Stimulated activated CD8-positive, alpha-beta memory T cell treated with anti-CD3 and anti-CD28 coated beads, Interleukin-4, amount 100 ng/mL, for 1 hour (primary cell): Measurements from ENCODE around the gene SPACA5.
"Not testable (repeated sequence)": the region's sequence is repeated elsewhere in the genome, so short reads cannot be mapped to it uniquely, and the experiment has no call there.

Experiments
- DNase-seq, 2 donors: peaks; one replicate each; pipeline ENCODE4 v3.0.0-alpha.2; 2020; ENCODE audit warnings: low read depth in 2 of 2, low spot score in 1 of 2

Gene SPACA5

DNA sequence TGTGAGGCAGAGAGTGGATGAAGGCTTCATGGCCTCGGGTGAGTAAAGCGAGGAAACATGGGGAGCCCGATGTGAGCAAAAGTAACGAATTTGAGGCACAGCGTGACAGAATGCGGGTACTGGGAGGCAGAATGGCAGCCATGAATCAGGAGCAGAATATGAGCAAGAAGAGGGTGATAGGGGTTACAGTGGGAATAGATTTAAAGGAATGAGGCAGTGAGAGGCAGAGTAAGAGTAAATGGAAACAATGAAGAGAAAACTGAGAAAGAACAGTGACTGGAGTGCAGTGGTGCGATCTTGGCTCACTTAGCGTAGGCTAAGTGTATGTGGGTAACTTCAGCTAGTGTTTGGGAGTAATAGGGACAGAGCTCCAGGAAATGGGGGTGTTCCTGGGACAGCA, at the start of gene SPACA5:
TSS of gene SPACA5 (plus strand) at position 301 of the 400 bp plus-strand sequence. CDS start 815 bp downstream, outside the sequence.
- not testable (repeated sequence) for DNase-seq

DNA sequence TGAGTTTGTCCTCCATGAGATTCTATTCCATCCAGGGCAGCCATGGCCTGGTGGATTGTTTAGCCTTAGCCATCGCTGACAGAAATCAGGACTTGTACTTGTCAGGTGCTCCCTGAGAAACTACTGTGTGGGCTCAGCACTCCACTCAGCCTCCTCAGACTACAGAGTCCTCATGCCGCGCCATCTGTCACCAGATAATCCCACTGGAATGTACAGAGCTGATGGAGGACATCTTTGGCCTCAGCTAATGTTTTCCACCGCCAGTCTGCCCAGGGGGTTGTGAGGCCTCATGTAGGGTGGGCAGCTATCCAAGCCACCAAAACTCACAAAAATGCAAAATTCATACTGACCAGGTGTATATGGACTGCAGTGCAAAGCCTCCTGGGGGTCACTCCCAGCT, 48.6 kb upstream of the SPACA5 start:
- DNase-seq: not testable (repeated sequence)

DNA sequence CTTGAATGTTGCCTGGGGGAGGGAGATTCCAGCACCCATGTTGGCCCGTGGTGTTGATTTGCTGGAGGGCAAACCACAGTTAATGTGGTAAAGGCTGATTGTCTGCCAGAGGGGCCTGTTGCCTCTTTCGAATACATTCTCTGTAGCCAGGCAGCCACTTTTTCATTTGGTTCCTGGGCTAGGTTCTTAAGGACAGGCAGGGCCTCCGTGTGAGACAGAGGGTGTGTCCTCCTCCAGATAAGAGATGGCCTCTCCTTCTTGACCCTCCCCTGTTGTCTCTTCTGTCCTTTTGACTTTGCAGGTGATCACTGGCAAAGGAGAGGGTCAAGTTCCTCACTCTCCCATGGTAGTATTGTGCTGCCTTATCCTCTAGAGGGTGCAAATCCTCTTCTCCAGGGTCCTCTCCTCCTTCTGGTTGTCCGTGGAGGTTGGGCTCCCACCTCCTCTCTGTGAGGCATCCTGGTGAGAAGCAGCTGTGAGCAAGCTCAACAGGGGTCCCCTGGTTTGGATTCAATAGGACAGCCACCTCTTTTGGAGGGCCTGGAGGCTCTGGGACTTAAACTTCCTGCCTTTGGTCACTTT, 47.9 kb upstream of the SPACA5 start:
- DNase-seq: no peak

DNA sequence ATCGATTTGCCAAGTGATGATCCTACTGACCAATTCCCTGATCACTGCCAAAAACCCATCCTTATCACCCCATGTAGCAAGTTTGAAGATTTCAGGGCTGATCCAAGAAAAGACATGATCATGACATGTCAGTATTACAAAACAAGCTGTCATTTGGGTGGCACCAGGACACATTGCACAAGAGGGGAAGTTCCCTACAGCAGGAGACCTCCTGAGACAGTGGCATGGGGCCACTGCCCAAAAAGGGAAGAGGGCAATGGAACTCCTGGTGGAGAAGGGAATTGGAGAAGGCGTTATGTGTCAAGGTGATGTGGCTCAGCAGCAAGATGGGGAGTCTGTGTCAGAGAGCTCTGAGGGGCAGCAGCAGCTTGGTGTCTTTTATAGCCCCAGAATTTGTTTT, 46.4 kb upstream of the SPACA5 start:
- no peak for DNase-seq

DNA sequence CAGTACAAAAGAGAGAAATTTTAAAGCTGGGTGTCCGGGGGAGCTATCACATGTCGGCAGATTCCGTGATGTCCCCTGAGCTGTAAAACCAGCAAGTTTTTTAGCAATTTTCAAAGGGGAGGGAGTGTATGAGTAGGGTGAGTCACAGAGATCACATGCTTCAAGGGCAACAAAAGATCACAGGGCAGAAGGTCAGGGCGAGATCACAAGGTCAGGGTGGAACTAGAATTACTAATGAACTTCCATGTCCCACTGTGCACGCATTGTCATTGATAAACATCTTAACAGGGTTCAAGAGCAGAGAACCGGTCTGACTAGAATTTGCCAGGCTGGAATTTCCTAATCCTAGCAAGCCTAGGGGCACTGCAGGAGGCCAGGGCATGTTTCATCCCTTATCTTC, 45.0 kb upstream of the SPACA5 start:
- DNase-seq: not testable (repeated sequence)

DNA sequence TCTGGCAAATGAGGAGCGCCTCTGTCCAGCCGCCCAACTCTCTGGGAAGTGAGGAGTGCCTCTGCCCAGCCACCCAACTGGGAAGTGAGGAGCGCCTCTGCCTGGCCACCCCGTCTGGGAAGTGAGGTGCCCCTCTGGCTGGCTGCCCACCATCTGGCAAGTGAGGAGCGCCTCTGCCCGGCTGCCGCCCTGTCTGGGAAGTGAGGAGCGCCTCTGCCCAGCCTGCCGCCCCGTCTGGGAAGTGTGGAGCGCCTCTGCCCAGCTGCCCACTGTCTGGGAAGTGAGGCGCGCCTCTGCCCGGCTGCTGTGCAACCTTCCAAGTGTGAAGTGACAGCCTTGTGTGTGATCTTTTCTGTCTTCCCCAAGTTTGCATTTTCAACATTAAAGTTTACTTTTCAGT, 41.3 kb upstream of the SPACA5 start:
- DNase-seq: not testable (repeated sequence)

DNA sequence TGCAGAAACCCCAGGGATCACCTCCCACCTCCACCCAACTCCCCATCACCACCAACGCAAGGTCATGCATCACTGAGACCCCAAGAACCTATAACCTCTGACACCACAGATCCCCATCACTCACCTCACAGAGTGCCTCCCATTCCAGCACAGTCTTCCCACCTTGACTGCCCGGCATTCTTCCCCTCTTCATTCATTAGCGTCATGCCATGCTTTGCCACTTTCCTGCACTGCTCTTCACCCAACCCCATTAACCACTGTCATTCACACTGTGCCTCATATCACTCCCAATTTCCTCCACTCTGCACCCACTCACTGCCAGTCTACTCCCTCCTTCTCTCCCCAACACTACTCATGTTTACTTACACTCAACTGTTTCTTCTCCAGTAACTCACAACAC, 33.6 kb upstream of the SPACA5 start:
- DNase-seq: no peak

DNA sequence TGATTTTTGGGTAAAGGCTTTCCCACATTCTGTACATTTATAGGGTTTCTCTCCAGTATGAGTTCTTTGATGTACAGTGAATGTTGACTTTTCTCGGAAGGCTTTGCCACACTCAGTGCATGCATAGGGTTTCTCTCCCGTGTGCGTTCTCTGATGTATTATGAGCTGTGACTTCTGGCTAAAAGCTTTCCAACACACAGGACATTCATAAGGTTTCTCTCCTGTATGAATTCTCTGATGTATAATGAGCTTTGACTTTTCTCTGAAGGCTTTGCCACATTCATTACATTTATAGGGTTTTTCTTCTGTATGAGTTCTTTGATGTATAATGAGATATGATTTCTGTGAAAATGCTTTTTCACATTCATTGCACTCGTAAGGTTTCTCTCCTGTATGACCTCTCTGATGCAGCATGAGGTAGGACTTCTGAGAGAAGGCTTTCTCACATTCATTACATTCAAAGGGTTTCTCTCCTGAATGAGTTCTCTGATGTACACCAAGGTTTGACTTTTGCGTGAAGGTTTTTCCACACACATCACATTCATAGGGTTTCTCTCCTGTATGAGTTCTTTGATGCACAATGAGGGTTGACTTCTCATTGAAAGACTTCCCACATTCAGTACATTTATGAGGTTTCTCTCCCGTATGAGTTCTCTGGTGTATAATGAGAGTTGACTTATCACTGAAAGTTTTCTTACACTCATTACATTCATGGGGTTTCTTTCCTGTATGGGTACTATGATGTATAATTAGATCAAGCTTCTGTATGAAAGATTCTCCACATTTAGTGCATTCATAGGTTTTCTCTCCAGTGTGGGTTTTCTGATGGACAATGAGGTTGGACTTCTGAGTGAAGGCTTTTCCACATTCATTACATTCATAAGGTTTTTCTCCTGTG, 30.3 kb upstream of the SPACA5 start:
- no peak for DNase-seq

DNA sequence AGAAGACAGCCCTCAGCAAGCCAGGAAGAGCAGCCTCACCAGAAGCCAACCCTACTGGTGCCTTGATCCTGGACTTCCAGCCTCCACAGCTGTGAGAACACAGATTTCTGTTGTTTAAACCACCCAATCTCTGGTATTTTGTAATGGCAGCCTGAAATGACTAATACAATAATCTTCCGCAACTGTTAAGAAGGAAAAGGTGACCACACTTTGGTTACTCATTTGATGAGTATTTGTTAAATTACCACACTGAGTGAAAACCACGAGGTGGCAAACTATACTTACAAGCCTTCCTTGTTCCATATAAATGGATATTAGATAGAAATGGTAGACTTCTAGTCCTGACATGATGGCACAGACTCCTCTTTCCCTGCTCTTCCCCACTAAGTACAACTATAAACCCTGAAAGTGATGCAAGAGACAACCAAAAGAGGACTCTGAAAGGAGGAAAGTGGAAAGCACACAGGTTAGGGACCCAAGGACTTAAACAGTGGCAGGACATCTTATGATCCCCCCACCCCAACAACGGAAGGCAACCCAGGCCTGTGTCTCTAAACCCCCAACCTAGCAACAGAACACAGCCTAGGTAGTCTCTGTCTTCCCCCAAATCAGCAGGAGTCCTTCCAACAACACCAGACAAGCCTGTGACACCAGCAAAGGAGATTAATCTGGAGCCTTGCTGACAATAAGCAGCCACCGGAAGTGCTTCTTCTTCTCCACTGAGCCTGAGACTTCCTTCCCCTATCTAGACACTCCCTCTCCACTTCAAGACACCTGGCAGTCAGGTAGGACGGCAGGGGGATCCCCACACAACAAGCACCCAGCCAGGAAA, 15.3 kb upstream of the SPACA5 start:
- no peak for DNase-seq

DNA sequence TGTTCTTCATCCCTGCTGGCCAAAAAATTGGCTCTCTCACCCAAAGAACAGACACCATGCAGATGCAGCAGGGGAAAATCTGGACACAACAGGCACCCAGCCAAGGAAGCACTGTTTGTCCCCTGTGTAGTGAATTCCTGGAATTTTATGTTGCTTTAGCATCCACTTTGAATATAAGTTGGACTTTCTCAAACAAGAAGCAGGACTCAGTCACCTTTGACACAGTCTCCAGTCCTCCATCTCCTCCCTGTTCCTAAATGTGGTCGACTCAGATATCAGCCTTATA, 14.8 kb upstream of the SPACA5 start:
- DNase-seq: no peak

DNA sequence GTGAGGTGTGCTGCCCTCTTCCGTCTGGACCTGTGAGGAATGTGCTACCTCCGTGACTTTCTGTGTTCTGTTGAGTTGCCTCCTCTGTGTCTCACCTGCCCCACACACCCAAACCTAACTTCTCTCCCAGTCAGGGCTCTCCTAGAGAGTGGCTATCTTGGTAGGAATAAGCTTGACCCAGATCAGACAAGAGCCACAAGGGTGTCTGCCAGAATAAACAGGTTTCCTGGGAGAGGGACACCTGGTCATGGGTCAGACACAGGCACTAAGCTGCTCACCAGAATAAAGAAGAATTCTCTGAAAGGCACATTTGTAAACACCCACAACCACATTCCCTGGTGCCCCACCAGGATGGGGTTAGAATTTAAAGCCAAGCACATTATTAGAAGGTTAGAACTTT, 14.1 kb upstream of the SPACA5 start:
- DNase-seq: no peak

DNA sequence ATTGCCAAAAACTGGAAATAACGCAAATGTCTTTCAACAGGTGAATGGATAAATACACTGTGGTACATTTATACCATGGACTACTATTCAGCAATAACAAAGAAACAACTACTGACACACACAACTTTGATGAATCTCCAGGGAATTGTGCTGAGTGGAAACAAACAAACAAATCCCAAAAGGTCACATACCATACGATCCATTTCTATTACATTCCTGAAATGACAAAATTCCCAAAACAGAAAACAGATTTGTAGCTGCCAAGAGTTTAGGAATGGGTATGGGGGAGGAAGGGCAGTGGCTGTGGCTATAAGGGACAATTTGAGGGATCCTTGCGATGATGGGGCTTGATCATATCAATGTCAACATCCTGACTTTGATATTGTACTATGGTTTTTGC, 5.5 kb upstream of the SPACA5 start:
- no peak for DNase-seq

DNA sequence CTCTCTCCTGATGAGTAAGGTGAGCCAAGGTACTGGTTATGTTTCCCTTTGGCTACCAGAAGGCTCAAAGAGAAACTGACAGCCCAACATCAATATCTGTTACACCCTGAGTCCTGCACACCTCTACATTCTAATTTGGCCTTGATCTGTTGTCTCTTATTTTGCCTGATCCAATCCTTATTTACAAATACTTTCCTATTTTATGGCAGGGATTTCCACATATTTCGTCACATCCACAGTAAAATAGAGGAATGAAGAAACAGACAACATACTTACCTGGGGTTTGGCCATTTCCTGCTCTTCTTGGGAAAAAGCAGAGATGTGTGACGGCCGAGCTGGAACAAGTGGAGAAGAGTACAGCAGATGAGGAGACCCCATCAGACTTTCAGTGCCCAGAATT, 4.5 kb upstream of the SPACA5 start:
- no peak for DNase-seq

DNA sequence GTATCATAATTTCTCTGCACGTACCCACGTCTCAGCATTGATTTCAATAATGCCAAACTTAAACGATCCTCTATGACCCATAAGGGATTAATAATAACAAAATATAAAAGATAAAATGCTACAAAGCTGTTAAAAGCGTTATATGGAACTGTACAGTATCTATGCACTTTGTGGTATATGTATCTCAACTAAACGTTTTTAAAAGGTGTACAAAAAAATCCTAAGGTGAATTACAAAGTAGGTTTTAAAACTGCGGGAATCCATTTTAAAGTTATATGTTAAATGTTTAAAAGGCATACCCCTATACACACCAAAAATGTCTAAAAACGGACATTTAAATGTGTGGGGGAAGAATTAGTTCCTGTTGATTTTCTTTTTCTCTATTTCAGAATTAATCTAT, 3.9 kb upstream of the SPACA5 start:
- DNase-seq: no peak

DNA sequence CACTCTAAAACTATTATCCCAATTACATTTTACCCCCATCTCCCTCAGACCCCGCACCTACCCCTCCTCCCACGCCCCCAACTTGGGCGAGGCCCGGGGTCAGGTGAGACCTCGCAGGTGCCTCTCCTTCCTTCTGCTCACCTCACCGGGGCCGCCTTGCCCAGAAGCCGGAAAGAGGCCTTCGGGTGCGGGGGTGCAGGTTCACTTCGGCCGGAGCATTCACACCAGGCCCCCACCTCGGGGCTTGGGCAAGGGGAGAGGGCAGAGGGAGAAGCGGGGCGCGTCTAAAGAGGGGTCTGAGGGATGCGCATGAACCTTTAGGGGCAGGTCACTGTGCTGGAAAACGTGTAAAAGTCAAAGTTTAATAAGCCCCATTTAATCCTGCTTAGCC, 3.4 kb upstream of the SPACA5 start:
- DNase-seq: no peak

DNA sequence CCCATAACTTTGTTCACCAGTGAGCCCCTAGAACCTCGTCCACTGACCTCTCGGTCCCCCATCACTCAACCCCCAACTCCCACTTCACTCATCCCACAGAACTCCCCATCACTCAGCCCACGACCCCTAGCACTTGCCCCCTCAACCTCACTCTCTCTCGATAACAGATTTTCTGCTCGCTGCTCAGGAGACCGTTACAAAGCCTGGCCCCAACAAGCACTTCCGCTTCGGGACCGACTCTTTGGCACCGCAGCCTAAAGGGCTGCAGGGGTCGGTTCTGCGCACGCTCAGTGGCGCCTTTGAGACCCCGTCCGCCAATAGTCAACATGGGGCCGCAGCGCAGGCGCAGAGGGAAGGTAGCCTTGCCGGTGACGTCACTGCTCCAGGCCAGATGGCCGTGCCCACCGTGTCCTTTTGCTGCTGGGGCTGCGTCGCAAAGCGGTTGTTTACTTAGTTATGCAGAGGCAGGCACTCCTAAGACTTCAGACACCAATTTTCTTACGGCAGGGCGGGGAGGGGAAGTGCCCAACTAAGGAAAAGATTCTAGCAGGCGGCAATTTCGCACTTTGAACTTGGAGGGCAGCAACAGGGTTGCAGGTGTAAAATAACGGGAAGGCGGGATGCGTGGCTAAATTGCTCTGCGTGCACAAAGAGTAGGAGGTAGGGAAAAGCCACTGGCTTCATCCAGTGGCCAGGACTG, 2.9 kb upstream of the SPACA5 start, which contains the start of gene ZNF182:
TSS of gene ZNF182 (minus strand) at position 232 of the 700 bp plus-strand sequence. CDS start 1,380 bp downstream, outside the sequence.
- DNase-seq: peak; percentile 80 to 87

DNA sequence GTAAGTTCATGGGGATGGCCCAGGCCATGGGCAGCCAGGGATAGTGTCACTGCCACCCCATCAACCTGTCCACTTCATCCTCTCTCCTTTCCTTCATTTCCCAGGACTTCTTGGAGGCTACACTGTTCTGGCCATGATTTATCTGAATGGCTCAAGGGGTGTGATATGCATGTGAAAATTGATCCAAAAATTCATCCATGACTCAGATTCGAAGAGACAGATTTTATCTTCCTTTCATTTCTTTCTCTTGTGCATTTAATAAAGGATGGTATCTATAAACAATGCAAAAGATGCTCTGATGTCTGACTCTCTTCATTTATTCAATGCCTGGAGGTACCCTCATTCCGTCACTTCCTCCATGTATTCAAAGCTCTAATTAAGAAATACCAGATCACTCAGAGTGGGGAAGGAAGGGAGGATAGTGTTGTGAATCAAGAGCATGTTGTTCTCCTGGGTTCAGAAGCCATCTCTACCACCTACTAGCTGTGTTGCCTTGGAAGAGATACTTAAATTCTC, 2.7 kb downstream of the SPACA5 start:
- not testable (repeated sequence) for DNase-seq

DNA sequence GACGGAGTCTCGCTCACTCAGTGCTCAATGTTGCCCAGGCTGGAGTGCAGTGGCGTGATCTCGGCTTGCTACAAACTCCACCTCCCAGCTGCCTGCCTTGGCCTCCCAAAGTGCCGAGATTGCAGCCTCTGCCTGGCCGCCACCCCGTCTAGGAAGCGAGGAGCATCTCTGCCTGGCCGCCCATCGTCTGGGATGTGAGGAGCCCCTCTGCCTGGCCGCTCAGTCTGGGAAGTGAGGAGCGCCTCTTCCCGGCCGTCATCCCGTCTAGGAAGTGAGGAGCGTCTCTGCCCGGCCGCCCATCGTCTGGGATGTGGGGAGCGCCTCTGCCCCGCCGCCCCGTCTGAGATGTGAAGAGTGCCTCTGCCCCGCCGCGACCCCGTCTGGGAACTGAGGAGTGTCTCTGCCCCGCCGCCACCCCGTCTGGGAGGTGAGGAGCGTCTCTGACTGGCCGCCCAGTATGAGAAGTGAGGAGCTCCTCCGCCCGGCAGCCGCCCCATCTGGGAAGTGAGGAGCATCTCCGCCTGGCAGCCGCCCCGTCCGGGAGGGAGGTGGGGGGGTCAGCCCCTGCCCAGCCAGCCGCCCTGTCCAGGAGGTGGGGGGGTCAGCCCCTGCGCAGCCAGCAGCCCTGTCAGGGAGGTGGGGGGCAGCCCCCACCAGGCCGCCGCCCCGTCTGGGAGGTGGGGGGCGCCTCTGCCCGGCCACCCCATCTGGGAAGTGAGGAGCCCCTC, 10.0 kb downstream of the SPACA5 start:
- DNase-seq: not testable (repeated sequence)

DNA sequence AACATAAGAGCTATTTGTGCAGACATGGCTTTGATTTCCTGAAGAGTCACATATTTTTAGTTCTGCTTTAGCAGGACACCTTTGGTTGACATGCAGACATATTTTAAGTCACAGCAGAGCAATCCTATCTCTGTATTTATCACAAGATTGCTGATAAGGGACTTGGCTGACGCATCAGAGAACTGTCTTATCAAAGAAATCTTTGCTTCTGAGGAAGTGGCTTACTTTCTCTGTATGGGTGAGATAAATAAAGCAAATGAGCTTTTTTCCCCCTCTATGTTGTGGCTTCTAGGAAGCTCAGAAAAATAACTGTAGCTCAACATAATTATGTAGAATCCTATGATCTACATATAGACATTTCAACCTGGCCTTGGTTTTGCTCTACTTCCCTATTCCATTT, 13.1 kb downstream of the SPACA5 start:
- not testable (repeated sequence) for DNase-seq

DNA sequence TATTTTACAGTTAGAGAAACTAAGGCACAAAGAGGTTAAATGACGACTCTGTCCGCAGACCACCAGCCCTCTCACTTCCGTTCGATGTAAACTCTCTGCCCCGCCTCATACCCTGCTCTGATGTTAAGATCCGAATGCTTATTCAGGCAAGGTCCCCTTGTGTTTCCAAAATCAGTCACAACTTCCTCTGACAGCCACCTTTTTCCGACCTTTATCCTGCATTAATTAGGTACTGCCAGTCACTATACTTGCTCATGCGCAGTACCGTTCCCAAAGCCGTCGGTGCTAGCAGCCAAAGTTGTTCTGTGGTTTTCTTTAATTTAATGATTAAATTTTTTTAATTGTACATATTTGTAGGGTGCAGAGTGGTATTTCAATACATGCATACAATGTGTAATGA, 13.7 kb downstream of the SPACA5 start:
- DNase-seq: not testable (repeated sequence)
